ENCODE results near the gene DGCR8. TPM values are rescaled to one million over a fixed set of nuclear protein-coding genes. Genes with fewer than 3 reads are reported as not detected.

Gene DGCR8
- total and polyA plus RNA-seq, 11 donors: 8.8 to 22.1 (median 13.0) TPM

DNA sequence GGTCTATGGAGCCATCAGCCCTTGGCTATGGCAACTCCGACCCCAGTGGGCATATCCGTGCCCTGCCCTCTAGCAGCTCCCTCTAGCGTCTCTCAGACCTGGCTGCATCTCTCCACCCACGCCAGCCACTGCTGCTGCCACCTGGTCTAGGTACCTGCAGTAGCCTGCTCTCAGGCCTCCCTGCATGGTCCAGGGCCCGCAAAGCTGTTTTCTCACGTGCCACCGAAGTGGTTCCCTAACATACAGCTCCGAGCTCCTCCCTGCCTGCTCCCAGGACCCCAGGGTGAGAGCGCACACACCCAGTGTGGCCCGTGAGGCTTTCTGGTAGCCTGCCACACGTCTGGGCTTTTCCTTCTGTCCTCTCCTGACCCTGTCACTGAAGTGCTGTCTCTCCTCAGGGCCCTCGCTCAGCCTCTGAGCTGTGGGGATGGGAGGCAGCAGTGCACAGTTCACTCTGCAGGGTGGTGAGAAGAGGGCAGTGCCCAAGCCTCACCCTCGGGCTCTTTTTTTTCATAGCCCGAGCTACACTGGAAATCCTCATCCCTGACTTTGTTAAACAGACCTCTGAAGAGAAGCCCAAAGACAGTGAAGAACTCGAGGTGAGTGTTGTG, 14.3 kb downstream of the DGCR8 start:
- DNase-seq (peak in 2 of 5 donors; percentile 11 to 13), ATAC-seq (peak in 1 of 4 donors; percentile 3)
- peaks cover 6 to 100% (median 100%) of the 10 kb centered on the region in 9 donors for H3K36me3 ChIP-seq
- intact Hi-C loops (cut with DNase I): loop anchor here in 1 of 10 donors (5.0 kb wide), 1 partner anchor 72 kb away; the partner anchor contains the start of gene TANGO2
- no peak overlapping the region for H3K4me3 ChIP-seq
- TF ChIP-seq POLR2A (IDR thresholded peaks at IDR 0.05) (no peak), CTCF (IDR thresholded peaks at IDR 0.05) (no peak)
- peak overlapping the region in 5 of 12 donors; percentile 43 to 73 (median 51) for H3K27ac ChIP-seq
- no peaks in the 10 kb centered on the region for H3K27me3 ChIP-seq
- H3K9me3 ChIP-seq: peaks cover 0 to 11% (median 0%) of the 10 kb centered on the region in 12 donors
- H3K4me1 ChIP-seq: peaks cover 0 to 13% (median 3%) of the 10 kb centered on the region in 12 donors
- WGBS, 4 donors: 92 to 93% (median 93%) methylated on average over 15 of the region's 15 CpGs

- Histone ChIP-seq H3K27ac (no peak overlapping the region), H3K36me3 (peaks cover 3 to 100% (median 100%) of the 10 kb centered on the region in 9 donors), H3K9me3 (peaks cover 0 to 11% (median 0%) of the 10 kb centered on the region in 12 donors), H3K27me3 (no peaks in the 10 kb centered on the region), H3K4me1 (peaks cover 0 to 13% (median 3%) of the 10 kb centered on the region in 12 donors), H3K4me3 (no peak overlapping the region)
- DNase-seq (no peak), ATAC-seq (no peak)
- TF ChIP-seq CTCF (IDR thresholded peaks at IDR 0.05): no peak
- no peak for TF ChIP-seq POLR2A (IDR thresholded peaks at IDR 0.05)
- intact Hi-C loops (cut with DNase I): no loop called here
- WGBS, 4 donors: 95 to 99% (median 96%) methylated on average over 4 of the region's 4 CpGs
These were observed 15.5 kb downstream of the DGCR8 start for GRCh38 chr22:20095521-20095920.

DNA sequence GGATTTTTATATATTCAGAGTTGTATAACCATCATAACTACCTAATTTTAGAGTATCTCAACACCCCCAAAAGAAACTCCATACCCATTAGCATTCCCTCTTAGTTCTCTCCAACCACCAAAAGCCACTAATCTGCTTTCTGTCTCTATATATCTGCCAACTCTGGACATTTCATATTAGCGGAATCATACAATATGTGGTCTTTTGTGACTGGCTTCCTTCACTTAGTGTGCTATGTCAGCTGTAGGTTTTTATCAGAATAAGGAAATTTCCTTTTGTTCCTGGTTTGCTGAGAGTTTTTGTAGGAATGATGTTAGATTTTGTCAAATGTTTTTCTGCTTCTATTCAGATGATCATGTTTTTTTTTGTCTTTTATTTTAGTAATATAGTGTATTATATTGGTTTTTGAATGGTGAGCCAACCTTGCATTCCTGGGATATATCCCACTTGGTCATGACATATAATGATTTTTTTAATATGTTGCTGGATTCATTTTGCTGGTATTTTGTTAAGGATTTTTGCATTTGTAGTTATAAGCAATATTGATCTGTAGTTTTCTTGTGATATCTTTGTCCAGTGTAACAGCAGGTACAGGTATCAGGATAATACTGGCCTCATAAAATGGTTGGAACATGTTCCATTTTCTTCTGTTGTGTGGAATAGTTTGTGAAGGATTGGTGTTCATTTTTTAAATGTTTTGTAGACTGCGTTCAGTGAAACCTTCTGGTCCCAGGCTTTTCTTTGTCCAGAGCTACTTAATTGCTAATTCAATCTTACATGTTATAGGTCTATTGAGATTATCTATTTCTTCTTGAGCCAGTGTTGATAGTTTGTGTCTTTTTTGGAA, 16.8 kb downstream of the DGCR8 start:
- DNase-seq (no peak), ATAC-seq (no peak)
- intact Hi-C loops (cut with DNase I): no loop called here
- Histone ChIP-seq H3K4me1 (peaks cover 0 to 13% (median 3%) of the 10 kb centered on the region in 12 donors), H3K9me3 (peaks cover 0 to 11% (median 0%) of the 10 kb centered on the region in 12 donors), H3K27me3 (no peaks in the 10 kb centered on the region), H3K27ac (no peak overlapping the region), H3K4me3 (no peak overlapping the region), H3K36me3 (peaks cover 3 to 100% (median 100%) of the 10 kb centered on the region in 9 donors)
- TF ChIP-seq POLR2A (IDR thresholded peaks at IDR 0.05) (no peak), CTCF (IDR thresholded peaks at IDR 0.05) (no peak)
- 96 to 99% (median 98%) methylated on average over 2 of the region's 2 CpGs for WGBS, 4 donors
